A549 (cell line): ENCODE data around the gene TSFM. TPM values are rescaled to one million over a fixed set of nuclear protein-coding genes. Genes with fewer than 3 reads are reported as not detected.
A peak's percentile ranks its signal among the peaks of the same experiment; 100 is the strongest.

Experiments used
- ATAC-seq, 2 experiments: fragments of 200-7000 bp in 1 of 2; fragments of >200 bp in 1 of 2; cut with Nextera tagmentation in 1 of 2; cut with Tn5 transposase in 1 of 2; 3 replicates each; pipeline versions ENCODE4 v1.8.0 to v1.9.1; 2018 to 2020; ENCODE audit warnings: mild to moderate bottlenecking in 1 of 2, moderate library complexity in 1 of 2
- CTCF ChIA-PET: fragments of 300-600 bp; sonication (Branson Sonifier 250); formaldehyde crosslinking; extraction: SDS; loops from one replicate; lab custom pipeline; 2021; ENCODE audit warnings: antibody characterized with exemption, inconsistent platforms; lab: Yijun Ruan, JAX
- POLR2A ChIA-PET: fragments of 350-600 bp; formaldehyde crosslinking; extraction: SDS; loops from one replicate; lab custom pipeline; 2021; ENCODE audit warnings: antibody characterized with exemption, inconsistent platforms; lab: Yijun Ruan, JAX
- DNase-seq, 2 experiments: peaks; one replicate each; pipeline versions ENCODE4 v3.0.0 to v3.0.0-alpha.2; 2011 to 2016; ENCODE audit warnings: low read depth in 1 of 2, low spot score in 1 of 2
- FAIRE-seq: peaks from 2 replicates; lab custom pipeline; 2011; peaks lifted over from hg19 to GRCh38; lab: Jason Lieb, UNC
- H3K27ac ChIP-seq, 2 experiments: fragments of >200 bp; sonication (Bioruptor Twin); formaldehyde crosslinking; 3 replicates each; pipeline ENCODE4 v1.5.1; 2016 to 2017
- H3K4me1 ChIP-seq: fragments of >200 bp; sonication (Bioruptor Twin); formaldehyde crosslinking; 3 replicates; pipeline ENCODE4 v1.6.1; 2016
- H3K4me2 ChIP-seq: fragments of >200 bp; sonication (Bioruptor Twin); formaldehyde crosslinking; 3 replicates; pipeline ENCODE4 v1.6.1; 2016
- H3K4me3 ChIP-seq: fragments of >200 bp; sonication (Bioruptor Twin); formaldehyde crosslinking; 3 replicates; pipeline ENCODE4 v1.5.1; 2016
- H3K9me3 ChIP-seq: fragments of >200 bp; sonication (Bioruptor Twin); formaldehyde crosslinking; 3 replicates; pipeline ENCODE4 v1.6.1; 2016
- CBX2 ChIP-seq: fragments of 200-600 bp; sonication (generic); IDR thresholded peaks from 2 replicates; pipeline ENCODE4 v1.6.1; 2016; ENCODE audit warnings: low read depth, mild to moderate bottlenecking, borderline replicate concordance
- CHD2 ChIP-seq: fragments of 150-350 bp; IDR thresholded peaks from 2 replicates; pipeline ENCODE4 v1.6.1; 2014; ENCODE audit warnings: low read length; ENCODE audit not compliant: partially characterized antibody
- CHD4 ChIP-seq: fragments of 200-600 bp; sonication (generic); IDR thresholded peaks from 2 replicates; pipeline ENCODE4 v1.6.1; 2016; ENCODE audit warnings: antibody characterized with exemption, mild to moderate bottlenecking, borderline replicate concordance
- EHF ChIP-seq: fragments of 250-450 bp; sonication (Bioruptor Pico); IDR thresholded peaks from 2 replicates; pipeline ENCODE4 v1.5.0; 2020; ENCODE audit warnings: mild to moderate bottlenecking
- EHMT2 ChIP-seq: fragments of 200-600 bp; sonication (generic); IDR thresholded peaks from 2 replicates; pipeline ENCODE4 v1.6.1; 2016; ENCODE audit warnings: antibody characterized with exemption, low read depth, mild to moderate bottlenecking, moderate library complexity
- EP300 ChIP-seq, 2 experiments: fragments of >200 bp; sonication (Bioruptor Twin); formaldehyde crosslinking; IDR thresholded peaks; 2 replicates in 1 of 2; 3 replicates in 1 of 2; pipeline ENCODE4 v1.6.1; 2016 to 2017
- ESRRA ChIP-seq: fragments of 150-350 bp; IDR thresholded peaks from 2 replicates; pipeline ENCODE4 v1.6.1; 2014; ENCODE audit warnings: mild to moderate bottlenecking, low read length, borderline replicate concordance
- FOSB ChIP-seq: fragments of 250-450 bp; sonication (Bioruptor Pico); IDR thresholded peaks from 2 replicates; pipeline ENCODE4 v1.5.0; 2020; ENCODE audit warnings: mild to moderate bottlenecking, moderate library complexity
- FOSL2 ChIP-seq, 2 experiments: fragments of 450-650 bp in 1 of 2; fragments of >200 bp in 1 of 2; sonication (Bioruptor Twin) in 1 of 2; formaldehyde crosslinking; IDR thresholded peaks; 2 replicates each; pipeline versions ENCODE4 v1.5.0 to v1.6.1; 2016 to 2020; ENCODE audit warnings: mild to moderate bottlenecking in 1 of 2, moderate library complexity in 1 of 2
- FOXS1 ChIP-seq: fragments of 250-450 bp; sonication (Bioruptor Pico); IDR thresholded peaks from 2 replicates; pipeline ENCODE4 v1.5.0; 2020; ENCODE audit warnings: mild to moderate bottlenecking, moderate library complexity
- HOXB13 ChIP-seq: fragments of 250-450 bp; sonication (Bioruptor Pico); IDR thresholded peaks from 2 replicates; pipeline ENCODE4 v1.5.0; 2020; ENCODE audit warnings: low read depth, mild to moderate bottlenecking, moderate library complexity
- JUN ChIP-seq, 2 experiments: fragments of >200 bp; sonication (Bioruptor Twin); formaldehyde crosslinking; IDR thresholded peaks; 2 replicates in 1 of 2; 3 replicates in 1 of 2; pipeline ENCODE4 v1.6.1; 2016 to 2017
- MAX ChIP-seq: IDR thresholded peaks from 2 replicates; pipeline ENCODE4 v1.6.1; 2012
- MYC ChIP-seq: IDR thresholded peaks from 2 replicates; pipeline ENCODE4 v1.6.1; 2012; ENCODE audit warnings: mild to moderate bottlenecking, inconsistent platforms, low read length, improper control_type of control experiment, borderline replicate concordance
- NFE2L2 ChIP-seq: fragments of 150-350 bp; conservative IDR thresholded peaks from 2 replicates; pipeline ENCODE4 v1.6.1; 2014; ENCODE audit warnings: low read length
- RARB ChIP-seq: fragments of 250-450 bp; sonication (Bioruptor Pico); IDR thresholded peaks from 2 replicates; pipeline ENCODE4 v1.8.0; 2021; ENCODE audit warnings: mild to moderate bottlenecking, moderate library complexity
- SMC3 ChIP-seq: fragments of >200 bp; sonication (Bioruptor Twin); formaldehyde crosslinking; IDR thresholded peaks from 3 replicates; pipeline ENCODE4 v1.6.1; 2018; ENCODE audit warnings: inconsistent platforms
- TP53 ChIP-seq: fragments of 250-450 bp; sonication (Bioruptor Pico); IDR thresholded peaks from 2 replicates; pipeline ENCODE4 v1.5.0; 2021; ENCODE audit warnings: mild to moderate bottlenecking, moderate library complexity
- WGBS: methylation state at CpG from one replicate; pipeline ENCODE4 v1.1.6; 2017; ENCODE audit errors: missing lambda C conversion rate; 5-methylcytosine and 5-hydroxymethylcytosine counted together
- polyA plus RNA-seq, 4 experiments: library from polyadenylated mRNA; depleted of rRNA in 3 of 4; stranded (reverse); fragments of >200 nt; fragmentation: RNase III in 1 of 4; extraction: RNeasy Plus Mini Kit Qiagen cat#74134 plus additional on column Dnase treatment in 1 of 4; gene quantifications; 2 replicates in 3 of 4; 3 replicates in 1 of 4; pipeline ENCODE4 v1.2.3, GENCODE V29; 2011 to 2017

Gene TSFM
- polyA plus RNA-seq, 2 of the 4 experiments (the other 2 are of a cell fraction), result 31.7 to 60.2 TPM

GRCh38 chr12:57754411-57755193 lies 28.0 kb upstream of the TSFM start, which contains the start of gene MARCHF9:
MARCHF9 (plus strand) TSS chr12:57755103; CDS start chr12:57755529, 426 bp downstream.
- Histone ChIP-seq H3K4me3 (peak within 1 kb of the TSS; percentile 77), H3K27ac (peak within 1 kb of the TSS; percentile 71 to 94), H3K4me1 (peaks cover 34% of the 10 kb centered on the region), H3K4me2 (peak within 1 kb of the TSS; percentile 99), H3K9me3 (no peaks in the 10 kb centered on the region)
- FAIRE-seq (no peak), ATAC-seq (peak; percentile 21 to 32; a peak in 3 of 6 replicates), DNase-seq (peak in 1 of 2 experiments; percentile 59)
- TF ChIP-seq JUN (IDR thresholded peaks at IDR 0.05) (0 out of 5 replicates have a peak, but pooled peaks of 1 of the 2 experiments have one; percentile 25), CHD2 (no peak), ESRRA (no peak)
- 7% methylated on average over 7 of the region's 41 CpGs for WGBS
- CTCF ChIA-PET, result interaction anchor here (1.2 to 4.1 kb wide), 3 partner anchors 13 to 162 kb away, joined by 3 to 117 read pairs (median 22); partner anchors contain the start of gene CYP27B1
- POLR2A ChIA-PET, result no interaction called here

- Histone ChIP-seq H3K4me2 (peak overlapping the region; percentile 99), H3K9me3 (no peaks in the 10 kb centered on the region), H3K27ac (peak overlapping the region; percentile 71 to 94), H3K4me1 (peaks cover 34% of the 10 kb centered on the region), H3K4me3 (peak overlapping the region; percentile 77)
- ATAC-seq (no peak), DNase-seq (no peak), FAIRE-seq (no peak)
- ChIA-PET CTCF (interaction anchor here (1.2 to 4.1 kb wide), 4 partner anchors 8 to 162 kb away, joined by 3 to 117 read pairs (median 15); partner anchors contain the start of gene CYP27B1), POLR2A (no interaction called here)
- WGBS, result 4% methylated on average over 5 of the region's 34 CpGs
- no peak for TF ChIP-seq HOXB13
- no peak for TF ChIP-seq RARB (CRISPR knock-in tag)
- TF ChIP-seq NFE2L2, result no peak
- no peak for TF ChIP-seq FOSL2 (IDR thresholded peaks at IDR 0.05)
- TF ChIP-seq FOSL2 (CRISPR knock-in tag; IDR thresholded peaks at IDR 0.05), result no peak
- TF ChIP-seq TP53 (CRISPR knock-in tag), result no peak
- no peak for TF ChIP-seq SMC3
- TF ChIP-seq FOXS1 (CRISPR knock-in tag), result no peak
- no peak for TF ChIP-seq CHD4
- TF ChIP-seq MYC, result no peak
- TF ChIP-seq EP300 (IDR thresholded peaks at IDR 0.05), result no peak
- TF ChIP-seq FOSB, result no peak
- no peak for TF ChIP-seq EHF (CRISPR knock-in tag)
- no peak for TF ChIP-seq EHMT2
- TF ChIP-seq CHD2, result no peak
- TF ChIP-seq ESRRA, result no peak
These were observed 27.5 kb upstream of the TSFM start for GRCh38 chr12:57755194-57755453.

GRCh38 chr12:57755454-57756372 lies 26.9 kb upstream of the TSFM start:
- 4% methylated on average over 23 of the region's 76 CpGs for WGBS
- CTCF ChIA-PET, result interaction anchor here (0.8 to 4.1 kb wide), 26 partner anchors 9 to 172 kb away, joined by 3 to 117 read pairs (median 6); partner anchors contain the start of genes CYP27B1, PIP4K2C, TSFM and TSPAN31
- FAIRE-seq (no peak), ATAC-seq (peak in 1 of 2 experiments; percentile 0; a peak in 2 of 6 replicates), DNase-seq (no peak)
- H3K9me3 ChIP-seq, result no peaks in the 10 kb centered on the region
- TF ChIP-seq MAX (0 out of 2 replicates have a peak, but pooled peaks have one; percentile 30), CBX2 (no peak)
- peak overlapping the region; percentile 71 to 94 for H3K27ac ChIP-seq
- H3K4me1 ChIP-seq, result peaks cover 32% of the 10 kb centered on the region
- H3K4me3 ChIP-seq, result peak overlapping the region; percentile 77
- H3K4me2 ChIP-seq, result peak overlapping the region; percentile 99
- POLR2A ChIA-PET, result interaction anchor here (0.9 kb wide), 1 partner anchor 140 kb away, joined by 3 read pairs; no protein-coding TSS in a partner anchor
